CD4-positive, alpha-beta T cell treated with Interleukin-17A for 4 hours (primary cell): ENCODE measurements around the gene MID2.
A peak's percentile ranks its signal among the peaks of the same experiment; 100 is the strongest.
"Not testable (repeated sequence)": the region's sequence is repeated elsewhere in the genome, so short reads cannot be mapped to it uniquely, and the experiment has no call there.

Source experiments
- DNase-seq: peaks from one replicate; pipeline ENCODE4 v3.0.0-alpha.2; 2020; ENCODE audit warnings: mixed read lengths

Gene MID2, protein sequence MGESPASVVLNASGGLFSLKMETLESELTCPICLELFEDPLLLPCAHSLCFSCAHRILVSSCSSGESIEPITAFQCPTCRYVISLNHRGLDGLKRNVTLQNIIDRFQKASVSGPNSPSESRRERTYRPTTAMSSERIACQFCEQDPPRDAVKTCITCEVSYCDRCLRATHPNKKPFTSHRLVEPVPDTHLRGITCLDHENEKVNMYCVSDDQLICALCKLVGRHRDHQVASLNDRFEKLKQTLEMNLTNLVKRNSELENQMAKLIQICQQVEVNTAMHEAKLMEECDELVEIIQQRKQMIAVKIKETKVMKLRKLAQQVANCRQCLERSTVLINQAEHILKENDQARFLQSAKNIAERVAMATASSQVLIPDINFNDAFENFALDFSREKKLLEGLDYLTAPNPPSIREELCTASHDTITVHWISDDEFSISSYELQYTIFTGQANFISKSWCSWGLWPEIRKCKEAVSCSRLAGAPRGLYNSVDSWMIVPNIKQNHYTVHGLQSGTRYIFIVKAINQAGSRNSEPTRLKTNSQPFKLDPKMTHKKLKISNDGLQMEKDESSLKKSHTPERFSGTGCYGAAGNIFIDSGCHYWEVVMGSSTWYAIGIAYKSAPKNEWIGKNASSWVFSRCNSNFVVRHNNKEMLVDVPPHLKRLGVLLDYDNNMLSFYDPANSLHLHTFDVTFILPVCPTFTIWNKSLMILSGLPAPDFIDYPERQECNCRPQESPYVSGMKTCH

GRCh38 chrX:107825698-107826237 lies at the start of gene MID2:
MID2 (plus strand) TSS chrX:107825866; CDS start chrX:107826427, 561 bp downstream.
- peak; percentile 68 for DNase-seq

DNA sequence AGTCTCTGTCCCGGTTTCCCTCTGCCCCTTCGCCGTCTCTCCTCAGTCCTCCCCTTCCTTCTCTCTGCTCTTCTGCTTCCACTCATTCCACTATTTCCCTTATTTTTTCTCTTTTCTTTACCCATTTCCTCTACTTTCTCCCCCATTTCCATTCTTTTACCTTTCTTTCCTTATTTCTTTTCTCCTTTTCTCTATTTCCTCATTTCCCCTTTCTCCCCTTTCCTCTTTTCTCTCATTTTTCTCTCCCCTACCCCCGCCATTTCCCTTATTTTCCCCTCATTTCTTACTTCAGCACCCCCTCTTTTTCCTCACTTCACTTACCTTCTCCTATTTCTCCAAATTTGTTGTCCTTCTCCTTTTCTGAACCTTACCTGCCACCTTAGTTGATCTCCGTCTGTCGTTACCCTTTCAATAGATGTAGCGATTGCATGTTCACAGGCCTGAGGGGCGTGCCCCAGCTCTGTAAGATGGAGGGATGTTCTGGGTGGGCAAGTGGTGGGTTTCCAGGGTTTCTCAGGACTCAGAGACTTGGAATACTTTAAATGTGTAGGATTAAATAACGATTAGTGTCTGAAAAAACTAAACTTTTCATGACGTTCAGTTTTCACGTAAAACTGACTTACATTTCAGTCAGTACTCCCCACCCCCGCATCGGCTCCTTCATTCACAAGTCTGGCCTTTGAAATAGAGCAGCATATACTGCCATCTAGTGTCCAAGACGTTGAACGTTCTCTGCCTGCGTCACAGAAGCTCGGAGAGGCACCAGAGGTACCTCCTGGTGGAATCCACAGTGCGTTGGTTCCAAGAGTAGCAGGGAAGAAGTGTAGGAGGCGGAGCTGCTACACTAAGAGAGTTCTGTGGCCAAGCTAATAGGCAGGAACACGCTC lies 48.8 kb upstream of the MID2 start:
- peak; percentile 81 for DNase-seq

- no peak for DNase-seq
Observed at GRCh38 chrX:107777536-107777832, 48.2 kb upstream of the MID2 start, which contains the start of gene NCBP2L. NCBP2L (plus strand) TSS chrX:107777733; CDS start chrX:107794221, 16,488 bp downstream.

DNA sequence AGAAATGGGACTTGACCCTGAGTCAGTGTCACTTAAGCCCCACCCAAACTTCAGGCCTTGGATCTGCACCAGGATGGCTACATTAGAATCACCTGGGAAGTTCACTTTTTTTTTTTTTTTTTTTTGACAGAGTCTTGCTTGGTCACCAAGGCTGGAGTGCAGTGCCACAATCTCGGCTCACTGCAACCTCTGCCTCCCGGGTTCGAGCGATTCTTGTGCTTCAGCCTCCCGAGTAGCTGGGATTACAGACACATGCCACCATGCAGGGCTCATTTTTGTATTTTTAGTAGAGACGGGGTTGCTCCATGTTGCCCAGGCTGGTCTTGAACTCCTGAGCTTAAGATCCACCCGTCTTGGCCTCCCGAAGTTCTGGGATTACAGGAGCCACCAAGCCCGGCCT lies 45.1 kb upstream of the MID2 start:
- no peak for DNase-seq

GRCh38 chrX:107787827-107788226 lies 37.8 kb upstream of the MID2 start:
- DNase-seq, result no peak

GRCh38 chrX:107804427-107804826 lies 21.2 kb upstream of the MID2 start:
- no peak for DNase-seq

GRCh38 chrX:107805179-107805578 lies 20.5 kb upstream of the MID2 start:
- DNase-seq, result no peak

DNA sequence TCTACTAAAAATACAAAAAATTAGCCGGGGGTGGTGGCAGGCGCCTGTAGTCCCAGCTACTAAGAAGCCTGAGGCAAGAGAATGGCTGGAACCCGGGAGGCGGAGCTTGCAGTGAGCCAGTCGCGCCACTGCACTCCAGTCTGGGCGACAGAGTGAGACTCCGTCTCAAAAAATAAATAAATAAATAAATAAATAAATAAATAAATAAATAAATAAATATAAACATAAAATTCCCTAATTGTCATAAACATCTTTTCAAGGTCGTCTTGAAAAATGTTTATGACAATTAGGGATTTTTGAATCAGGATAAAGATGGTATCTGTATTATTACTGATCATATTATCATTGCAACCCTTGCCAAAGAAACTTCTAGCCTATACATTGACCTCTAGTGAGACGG lies 15.6 kb upstream of the MID2 start:
- not testable (repeated sequence) for DNase-seq

DNA sequence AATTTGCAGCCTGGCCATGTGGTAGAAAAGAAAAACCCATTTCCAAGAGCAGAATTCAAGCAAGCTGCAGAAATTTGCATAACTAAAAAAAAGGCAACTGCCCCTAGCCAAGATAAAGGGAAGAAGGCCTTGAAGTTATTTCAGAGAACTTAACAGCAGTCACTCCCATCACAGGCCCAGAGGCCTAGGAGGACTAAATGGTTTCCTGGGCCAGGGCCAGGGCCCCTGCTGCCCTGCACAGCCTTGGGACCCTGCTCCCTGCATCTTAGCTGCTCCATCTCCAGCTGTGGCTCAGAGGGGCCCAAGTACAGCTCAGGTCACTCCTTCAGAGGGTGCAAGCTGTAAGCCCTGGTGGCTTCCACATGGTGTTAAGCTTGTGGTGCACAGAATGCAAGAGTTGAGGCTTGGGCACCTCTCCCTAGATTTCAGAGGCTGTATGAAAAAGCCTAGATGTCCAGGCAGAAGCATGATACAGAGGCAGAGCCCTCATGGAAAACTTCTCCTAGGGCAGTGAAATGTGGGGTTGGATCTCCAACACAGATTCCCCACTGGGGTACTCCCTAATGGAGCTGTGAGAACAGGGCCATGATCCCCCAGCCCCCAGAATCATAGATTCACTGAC lies 6.7 kb upstream of the MID2 start:
- no peak for DNase-seq

DNA sequence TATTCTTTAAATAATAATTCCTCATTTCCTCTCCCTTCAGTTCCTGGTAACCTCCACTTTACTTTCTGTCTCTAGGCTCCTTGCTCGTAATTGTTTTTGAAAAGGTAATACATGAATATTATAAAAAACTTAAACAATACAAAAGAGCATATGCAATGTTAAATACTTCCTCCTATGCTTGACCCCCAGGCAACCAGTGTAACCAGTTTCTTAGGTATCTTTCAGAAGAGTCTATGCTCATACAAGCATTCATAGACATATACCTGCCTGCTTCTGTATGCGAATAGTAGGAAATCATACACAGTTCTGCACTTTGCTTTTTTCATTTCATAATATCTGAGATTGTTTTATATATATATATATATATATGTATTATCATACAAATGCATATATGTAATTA lies 2.6 kb upstream of the MID2 start:
- no peak for DNase-seq

DNA sequence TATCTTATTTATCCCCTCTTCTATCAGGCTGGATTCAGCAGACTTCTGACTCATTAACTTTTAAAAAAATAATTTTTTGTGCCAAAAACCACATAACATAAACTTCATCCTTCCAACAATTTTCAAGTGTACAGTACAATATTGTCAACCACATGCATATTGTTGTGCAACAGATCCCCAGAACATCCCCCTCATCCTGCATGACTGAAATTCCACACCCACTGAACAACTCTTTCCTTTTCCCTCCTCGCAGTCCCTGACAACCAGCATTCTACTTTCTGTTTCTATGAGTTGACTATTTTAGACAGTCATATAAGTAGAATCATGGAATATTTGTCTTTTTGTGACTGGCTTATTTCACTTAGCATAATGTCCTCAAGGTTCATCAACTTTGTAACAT lies 2.2 kb upstream of the MID2 start:
- DNase-seq, result no peak

DNA sequence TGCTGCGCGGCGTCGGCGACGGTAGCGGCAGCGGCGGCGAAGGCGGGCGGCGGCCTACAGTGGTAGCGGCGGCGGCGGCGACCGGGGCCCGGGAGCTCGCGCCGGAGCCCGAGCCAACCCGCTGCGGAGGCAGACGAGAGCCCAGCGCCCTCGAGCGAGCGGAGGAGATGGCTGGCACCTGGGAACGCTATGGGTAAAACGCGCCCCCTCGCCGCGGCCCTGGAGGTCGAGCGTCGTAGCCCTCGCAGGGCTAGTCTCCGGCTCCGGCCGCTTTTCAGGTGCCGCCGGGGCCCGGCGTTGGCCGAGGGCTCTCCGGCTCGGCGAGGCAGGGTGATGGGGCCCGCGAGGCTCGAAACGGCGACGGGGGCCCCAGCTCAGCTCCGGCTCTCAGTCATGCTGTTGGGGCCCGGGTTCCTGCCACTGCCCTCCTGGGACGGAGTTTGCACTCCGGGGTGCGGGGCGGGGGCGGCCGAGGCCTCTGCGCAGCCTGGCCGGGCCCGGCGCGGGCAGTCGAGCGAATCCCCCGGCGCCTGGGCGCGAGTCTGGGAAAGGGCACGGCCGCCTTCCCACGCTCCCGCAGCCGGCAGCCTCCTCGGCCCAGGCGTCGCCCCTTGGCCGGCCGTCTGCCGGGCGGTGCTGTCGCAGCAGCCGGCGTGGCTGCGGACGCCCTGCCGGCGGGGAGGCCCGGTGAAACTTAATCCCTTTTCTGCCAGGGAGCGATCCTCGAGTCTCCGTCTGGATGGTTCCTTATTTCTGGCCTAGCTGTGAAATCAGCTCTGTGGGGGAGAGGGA lies 768 bp downstream of the MID2 start:
- peak; percentile 60 for DNase-seq

DNA sequence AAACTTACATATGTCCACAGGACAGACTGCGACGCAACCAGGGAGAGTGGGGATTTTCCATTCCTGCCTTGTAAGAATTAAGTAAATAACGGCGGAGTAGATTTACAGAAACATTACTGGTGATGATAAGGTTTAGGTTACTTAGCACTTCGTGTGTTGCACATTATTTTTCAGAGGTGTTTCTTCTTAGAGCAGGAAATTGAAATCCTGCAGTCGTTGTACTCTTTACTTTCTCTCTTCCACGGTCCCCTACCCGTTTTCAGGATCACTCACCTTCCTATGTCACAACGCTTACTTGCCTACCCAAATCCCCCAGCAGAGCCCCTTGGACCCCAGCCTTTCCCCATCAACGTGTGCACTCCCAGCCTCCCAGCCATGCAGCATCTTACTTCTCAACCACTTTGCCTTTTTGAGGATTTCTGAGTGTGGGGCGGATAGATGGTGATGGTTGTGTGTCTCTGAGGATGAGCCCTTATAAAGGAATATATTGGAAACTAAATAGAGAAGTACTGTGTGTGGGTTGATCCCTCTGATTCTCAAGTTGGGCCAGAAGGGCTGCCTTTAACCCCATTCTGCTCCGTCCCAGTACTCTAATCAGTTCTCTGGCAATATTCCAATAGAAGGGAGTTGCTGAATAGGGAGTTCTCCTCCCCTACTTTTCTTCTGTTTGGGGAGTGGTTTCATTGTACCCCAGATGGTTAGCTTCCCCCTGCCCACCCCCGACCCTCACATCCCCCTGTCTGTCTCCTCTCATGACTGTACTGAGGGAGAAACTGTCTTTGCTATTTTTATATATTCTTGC lies 1.6 kb downstream of the MID2 start:
- no peak for DNase-seq

DNA sequence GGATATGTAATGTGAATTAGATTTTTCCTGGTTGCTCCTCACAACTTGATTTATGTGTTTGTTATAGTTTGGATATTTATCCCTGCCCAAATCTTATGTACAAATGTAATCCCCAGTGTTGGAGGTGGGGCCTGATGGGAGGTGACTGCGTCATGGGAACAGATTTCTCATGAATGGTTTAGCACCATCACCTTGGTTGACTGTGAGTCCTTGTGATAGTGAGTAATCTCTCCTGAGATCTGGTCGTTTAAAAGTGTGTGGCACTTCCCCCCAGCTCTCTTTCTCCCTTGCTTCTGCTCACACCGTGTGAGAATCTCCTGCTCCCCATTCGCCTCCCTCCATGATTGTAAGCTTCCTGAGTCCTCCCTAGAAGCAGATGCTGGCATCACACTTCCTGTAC lies 2.2 kb downstream of the MID2 start:
- no peak for DNase-seq

- no peak for DNase-seq
Observed at GRCh38 chrX:107829878-107830277, 4.2 kb downstream of the MID2 start.

- no peak for DNase-seq
Observed at GRCh38 chrX:107831071-107831730, 5.5 kb downstream of the MID2 start.

- DNase-seq, result no peak
Observed at GRCh38 chrX:107834275-107835201, 8.9 kb downstream of the MID2 start.

DNA sequence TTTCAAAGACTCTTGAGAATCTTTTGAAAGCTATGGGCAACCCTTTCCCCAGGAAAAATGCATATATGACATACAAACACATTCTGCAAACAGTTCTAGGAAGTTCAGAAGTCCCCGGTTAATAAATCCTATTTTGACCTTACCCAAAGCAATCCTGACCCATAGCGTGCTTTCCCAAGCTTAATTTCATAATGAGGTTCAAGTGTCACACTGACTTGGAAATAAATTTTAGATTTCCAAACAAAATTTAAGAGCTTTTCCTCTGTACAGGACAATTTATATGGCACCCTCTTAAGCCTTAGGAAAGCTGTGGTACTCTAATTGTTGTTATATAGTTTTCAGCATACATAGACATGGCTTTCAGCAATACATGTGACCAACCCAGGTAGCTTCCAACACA lies 11.3 kb downstream of the MID2 start:
- DNase-seq, result no peak

GRCh38 chrX:107840971-107841370 lies 15.3 kb downstream of the MID2 start:
- no peak for DNase-seq
